Lower leg skin (tissue), 4 donors: ENCODE data around the gene PTPRZ1. TPM values are rescaled to one million over a fixed set of nuclear protein-coding genes. Genes with fewer than 3 reads are reported as not detected.

ENCODE experiments used
- DNase-seq, 2 donors: peaks; one replicate each; pipeline ENCODE4 v3.0.0-alpha.2; 2019; ENCODE audit warnings: low spot score in 2 of 2
- H3K4me3 ChIP-seq: fragments of 200-600 bp; sonication (generic); 2 replicates; pipeline ENCODE4 v1.5.1; 2017; ENCODE audit warnings: mild to moderate bottlenecking, low read depth; ENCODE audit not compliant: poor library complexity, severe bottlenecking
- CTCF ChIP-seq, 3 donors: fragments of 450-650 bp; IDR thresholded peaks; one replicate each; pipeline ENCODE4 v1.5.1; 2016; ENCODE audit warnings: antibody characterized with exemption in 3 of 3, mild to moderate bottlenecking in 3 of 3, moderate library complexity in 2 of 3
- POLR2A ChIP-seq, 2 donors: fragments of 450-650 bp; IDR thresholded peaks; one replicate each; pipeline ENCODE4 v1.6.1; 2016 to 2017; ENCODE audit warnings: antibody characterized with exemption in 2 of 2, mild to moderate bottlenecking in 1 of 2, moderate library complexity in 1 of 2
- WGBS, 2 donors: methylation state at CpG; one replicate each; pipeline ENCODE4 v1.1.5; 2018; 5-methylcytosine and 5-hydroxymethylcytosine counted together
- intact Hi-C: fragments of 100-400 bp; cut with DNase I; formaldehyde crosslinking; loops from one replicate; pipeline ENCODE4 v1.15.0; 2023; ENCODE audit warnings: low total_unique reads
- total RNA-seq, 4 donors: library from RNA; depleted of rRNA; stranded (reverse); fragments of >200 nt; gene quantifications; one replicate each; pipeline ENCODE4 v1.1.0, GENCODE V29; 2016

Gene PTPRZ1
- total RNA-seq, 4 donors from 2014 or later: 26.1 to 63.7 (median 46.3) TPM

GRCh38 chr7:121901026-121901425 lies 28.1 kb downstream of the PTPRZ1 start:
- DNase-seq: no peak
- H3K4me3 ChIP-seq: no peak overlapping the region
- intact Hi-C loops: no loop called here
- no peak for TF ChIP-seq POLR2A (IDR thresholded peaks at IDR 0.05)
- no peak for TF ChIP-seq CTCF (IDR thresholded peaks at IDR 0.05)
- 15 to 47% methylated on average over 2 of the region's 2 CpGs for WGBS, 2 donors

- intact Hi-C loops: no loop called here
- TF ChIP-seq CTCF (IDR thresholded peaks at IDR 0.05): no peak
- no peak for TF ChIP-seq POLR2A (IDR thresholded peaks at IDR 0.05)
- no peak overlapping the region for H3K4me3 ChIP-seq
- WGBS, 2 donors: 87 to 91% methylated on average over 2 of the region's 2 CpGs
- no peak for DNase-seq
Measured at GRCh38 chr7:121904120-121904519, 31.2 kb downstream of the PTPRZ1 start.

GRCh38 chr7:121908042-121908441 lies 35.1 kb downstream of the PTPRZ1 start:
- DNase-seq: no peak
- no peak overlapping the region for H3K4me3 ChIP-seq
- TF ChIP-seq CTCF (IDR thresholded peaks at IDR 0.05): no peak
- no peak for TF ChIP-seq POLR2A (IDR thresholded peaks at IDR 0.05)
- intact Hi-C loops: no loop called here

GRCh38 chr7:121909716-121910345 lies 36.9 kb downstream of the PTPRZ1 start:
- intact Hi-C loops: no loop called here
- no peak for DNase-seq
- H3K4me3 ChIP-seq: no peak overlapping the region
- WGBS, 2 donors: 77 to 79% methylated on average over 3 of the region's 3 CpGs
- no peak for TF ChIP-seq CTCF (IDR thresholded peaks at IDR 0.05)
- no peak for TF ChIP-seq POLR2A (IDR thresholded peaks at IDR 0.05)

GRCh38 chr7:121913947-121914675 lies 41.1 kb downstream of the PTPRZ1 start:
- intact Hi-C loops: no loop called here
- no peak overlapping the region for H3K4me3 ChIP-seq
- DNase-seq: no peak
- TF ChIP-seq CTCF (IDR thresholded peaks at IDR 0.05): no peak
- no peak for TF ChIP-seq POLR2A (IDR thresholded peaks at IDR 0.05)
- 67 to 69% methylated on average over 8 of the region's 8 CpGs for WGBS, 2 donors
